CD4-positive, alpha-beta T cell treated with Interleukin-4 for 4 hours (primary cell): Measurements from ENCODE around the gene PCSK4.
"Not testable (repeated sequence)": the region's sequence is repeated elsewhere in the genome, so short reads cannot be mapped to it uniquely, and the experiment has no call there.

ENCODE experiments used
- DNase-seq: peaks from one replicate; pipeline ENCODE4 v3.0.0-alpha.2; 2020

PCSK4 gene

DNA sequence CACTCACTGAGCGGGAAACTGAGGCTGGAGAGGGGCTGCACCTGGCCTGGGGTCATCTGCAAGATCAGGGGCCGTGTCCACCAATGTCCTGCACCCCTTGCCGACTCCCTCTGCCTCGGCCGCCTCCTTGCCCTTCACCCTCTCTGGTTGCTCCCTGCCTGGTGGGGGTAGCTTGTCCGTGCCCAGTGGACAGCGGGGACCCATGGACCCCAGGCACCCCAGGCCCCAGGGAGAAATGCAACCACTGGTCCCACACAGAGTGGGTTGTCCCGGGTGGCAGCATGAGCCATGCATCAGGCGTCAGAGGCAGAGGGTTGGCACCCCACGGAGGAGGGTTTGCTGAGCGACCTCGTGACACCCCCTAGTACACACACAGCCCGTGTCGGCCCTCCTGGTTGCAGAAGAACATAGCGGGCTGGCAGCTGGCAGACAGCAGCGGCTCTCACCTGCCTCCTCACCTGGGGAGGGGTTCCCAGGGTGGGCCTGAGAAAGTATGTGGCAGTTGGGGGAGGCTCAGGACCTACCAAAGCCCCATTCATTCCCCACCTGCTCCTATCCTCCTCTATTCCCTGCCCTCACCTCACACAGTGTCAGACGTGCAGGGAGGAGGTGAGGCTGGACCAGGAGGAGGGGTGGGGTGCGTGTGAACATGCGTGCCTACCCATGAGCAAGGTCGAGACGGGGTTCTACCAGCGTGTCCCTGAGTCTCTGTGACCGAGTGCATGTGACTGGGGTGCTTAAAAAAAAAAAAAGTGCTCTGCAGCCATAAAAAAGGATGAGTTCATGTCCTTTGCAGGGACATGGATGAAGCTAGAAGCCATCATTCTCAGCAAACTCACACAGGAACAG lies 14.0 kb upstream of the PCSK4 start:
- no peak for DNase-seq

DNA sequence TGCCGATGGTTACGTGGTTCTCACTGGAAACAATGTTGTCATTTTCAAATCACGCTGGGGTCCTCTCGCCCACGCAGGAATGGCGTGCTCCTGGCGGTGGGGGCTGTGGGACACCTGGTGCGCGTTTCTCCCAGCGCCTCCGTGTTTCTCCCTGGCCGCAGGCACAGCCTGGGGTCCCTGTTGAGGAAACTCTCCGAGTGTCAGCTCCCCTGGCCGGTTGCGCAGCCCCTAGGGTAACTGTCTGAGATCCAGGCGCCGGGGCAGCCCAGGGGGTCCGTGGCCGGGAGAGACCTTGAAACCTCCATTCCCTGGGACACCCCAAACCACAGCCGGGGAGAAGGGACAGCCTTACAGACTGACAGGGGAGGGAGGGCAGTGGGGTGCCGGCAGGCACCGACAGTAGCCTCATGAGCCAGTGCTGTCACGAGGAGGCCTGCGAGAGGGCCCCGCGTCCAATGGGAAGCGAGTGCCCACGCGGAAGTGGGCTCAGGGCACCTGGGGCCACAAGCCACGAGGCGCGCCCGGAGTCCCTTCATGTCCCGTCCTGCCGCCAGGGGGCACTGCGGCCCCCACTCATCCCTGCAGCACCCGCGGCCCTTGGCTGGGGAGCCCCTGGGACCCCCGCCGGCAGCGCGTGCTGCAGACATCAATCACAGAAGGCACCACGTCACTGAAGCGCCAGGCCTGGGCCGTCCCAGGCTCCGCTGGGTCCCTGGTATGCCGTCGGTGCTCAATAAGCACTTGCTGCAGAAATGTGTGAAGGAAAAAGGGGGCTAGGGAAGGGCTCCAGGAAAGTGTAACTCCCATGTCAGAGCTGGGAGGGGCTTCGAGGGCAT lies 13.2 kb upstream of the PCSK4 start:
- peak; percentile 30 for DNase-seq

DNA sequence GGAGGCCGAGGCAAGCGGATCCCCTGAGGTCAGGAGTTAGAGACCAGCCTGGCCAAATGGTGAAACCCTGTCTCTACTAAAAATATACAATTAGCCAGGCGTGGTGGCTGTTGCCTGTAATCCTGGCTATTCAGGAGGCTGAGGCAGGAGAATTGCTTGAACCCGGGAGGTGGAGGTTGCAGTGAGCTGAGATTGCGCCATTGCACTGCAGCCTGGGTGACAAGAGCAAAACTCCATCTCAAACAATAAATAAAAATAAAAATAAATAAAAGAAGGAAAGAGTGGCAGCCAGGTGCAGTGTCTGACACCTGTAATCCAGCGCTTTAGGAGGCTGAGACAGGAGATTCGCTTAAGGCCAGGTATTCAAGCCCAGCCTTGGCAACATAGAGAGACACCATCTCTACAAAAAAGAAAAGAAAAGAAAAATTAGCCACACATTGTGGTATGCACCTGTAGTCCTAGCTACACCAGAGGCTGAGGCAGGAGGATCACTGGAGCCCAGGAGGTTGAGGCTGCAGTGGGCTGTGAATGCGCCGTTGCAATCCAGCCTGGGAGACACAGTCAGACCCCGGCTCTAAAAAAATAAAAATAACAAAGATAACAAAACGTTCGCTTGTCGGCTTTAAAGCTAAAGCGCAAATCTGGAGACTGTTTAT lies 12.4 kb upstream of the PCSK4 start:
- DNase-seq = no peak

GRCh38 chr19:1501200-1501595 lies 11.0 kb upstream of the PCSK4 start:
- no peak for DNase-seq

- DNase-seq = not testable (repeated sequence)
Observed at GRCh38 chr19:1499231-1499630, 9.1 kb upstream of the PCSK4 start.

- no peak for DNase-seq
Observed at GRCh38 chr19:1497578-1498235, 7.6 kb upstream of the PCSK4 start.

- DNase-seq = no peak
Observed at GRCh38 chr19:1496714-1497577, 6.8 kb upstream of the PCSK4 start.

GRCh38 chr19:1495799-1496713 lies 5.9 kb upstream of the PCSK4 start:
- no peak for DNase-seq

DNA sequence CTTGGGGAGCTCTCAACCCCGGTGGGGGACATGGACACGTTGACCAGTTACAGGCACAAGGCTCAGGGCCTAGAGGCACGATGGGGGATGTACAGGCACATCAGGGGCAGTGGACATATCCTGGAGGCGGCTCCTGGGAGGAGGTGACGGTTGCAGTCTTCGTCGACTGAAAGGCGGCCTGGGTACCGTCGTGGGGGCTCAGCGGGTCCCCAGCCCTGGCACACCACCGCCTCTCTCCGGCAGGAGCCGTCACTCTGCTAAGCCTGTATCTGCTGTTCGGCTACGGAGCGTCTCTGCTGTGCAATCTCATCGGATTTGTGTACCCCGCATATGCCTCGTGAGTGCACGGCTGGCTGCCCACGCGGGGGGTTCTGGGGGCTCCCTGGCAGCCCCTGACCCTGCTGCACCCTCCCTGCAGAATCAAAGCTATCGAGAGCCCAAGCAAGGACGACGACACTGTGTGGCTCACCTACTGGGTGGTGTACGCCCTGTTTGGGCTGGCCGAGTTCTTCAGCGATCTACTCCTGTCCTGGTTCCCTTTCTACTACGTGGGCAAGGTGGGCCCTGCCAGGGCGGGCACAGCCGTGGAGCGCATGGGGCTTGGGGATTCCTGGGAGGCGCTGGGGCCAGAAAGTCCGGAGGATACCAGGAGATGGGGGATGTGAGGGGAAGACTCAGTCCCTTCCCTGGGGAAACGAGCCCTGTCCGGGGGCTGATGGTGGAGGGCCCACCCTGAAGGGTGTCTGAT lies 5.1 kb upstream of the PCSK4 start:
- DNase-seq = no peak

DNA sequence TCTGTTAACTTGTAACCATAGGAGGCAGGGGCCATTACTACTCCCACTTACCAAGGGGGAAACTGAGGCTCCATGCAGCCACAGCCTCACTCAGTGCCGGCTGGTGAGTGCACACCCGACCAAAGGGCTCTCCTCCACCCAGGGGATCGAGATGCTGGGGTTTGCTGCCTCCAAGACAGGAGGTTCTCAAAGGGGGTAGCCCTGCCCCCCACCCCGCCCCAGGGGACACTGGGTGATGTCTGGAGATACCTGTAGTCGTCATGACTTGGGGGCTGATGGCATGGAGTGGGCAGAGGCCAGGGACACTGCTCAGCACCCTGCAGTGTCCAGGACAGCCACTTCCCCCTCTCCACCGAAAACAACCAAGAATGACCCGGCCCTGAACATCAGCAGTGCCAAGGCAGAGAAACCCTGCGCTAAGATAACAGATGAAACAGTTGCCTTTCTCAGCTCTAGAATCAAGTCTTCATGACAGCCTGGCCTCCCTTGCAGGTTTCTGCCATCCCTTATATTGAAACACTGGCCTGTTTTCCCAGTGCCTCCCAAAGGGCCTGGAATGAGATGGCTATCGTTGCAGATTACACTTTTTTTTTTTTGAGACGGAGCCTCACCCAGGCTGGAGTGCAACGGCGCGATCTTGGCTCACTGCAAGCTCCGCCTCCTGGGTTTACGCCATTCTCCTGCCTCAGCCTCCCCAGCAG lies 4.1 kb upstream of the PCSK4 start:
- no peak for DNase-seq

DNA sequence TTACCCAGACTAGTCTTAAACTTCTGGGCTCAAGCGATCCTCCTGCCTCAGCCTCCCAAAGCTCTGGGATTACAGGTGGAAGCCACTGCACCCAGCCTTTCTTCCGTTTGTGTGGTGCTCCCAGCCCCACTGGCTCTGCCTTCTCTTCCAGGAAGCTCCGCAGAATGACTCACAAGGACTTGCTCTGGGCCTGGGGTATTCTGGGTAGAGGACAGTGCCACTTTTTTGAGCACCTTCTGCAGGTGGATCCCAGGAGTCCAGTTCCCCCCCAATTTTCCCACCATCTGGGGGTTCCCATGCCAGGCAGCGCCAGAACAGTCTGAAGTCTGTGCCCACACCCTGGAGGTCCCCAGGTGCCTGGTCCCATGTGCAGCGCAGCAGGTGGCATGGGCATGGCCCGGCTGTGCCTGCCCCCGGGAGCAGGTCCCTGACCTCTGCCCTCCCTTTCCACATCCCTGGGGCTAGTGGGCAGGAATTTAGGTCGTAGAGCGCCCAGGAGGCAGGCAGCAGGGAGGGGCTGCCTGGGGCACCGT lies 2.4 kb upstream of the PCSK4 start:
- no peak for DNase-seq

DNA sequence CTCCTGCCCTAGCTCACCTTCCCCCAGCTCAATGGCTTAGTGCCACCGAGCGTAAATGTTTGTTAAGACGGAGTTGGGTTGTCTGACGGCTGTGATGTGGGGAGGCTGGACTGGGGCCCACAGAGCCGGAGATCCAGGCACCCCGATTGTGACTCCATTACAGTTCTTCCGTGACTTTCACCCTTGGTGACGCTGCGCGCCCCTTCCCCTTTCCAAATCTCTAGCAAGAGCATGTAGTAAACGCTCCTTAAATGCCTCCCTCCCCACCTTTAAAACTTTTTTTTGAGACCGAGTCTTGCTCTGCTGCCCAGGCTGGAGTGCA lies 1.7 kb upstream of the PCSK4 start:
- DNase-seq = no peak

GRCh38 chr19:1491114-1491848 lies 1.1 kb upstream of the PCSK4 start, which contains the start of gene REEP6:
Gene REEP6, plus strand, starts transcription at chr19:1491181. Its CDS starts 89 bp downstream, at chr19:1491270.
- no peak for DNase-seq

- no peak for DNase-seq
Observed at GRCh38 chr19:1489463-1490310, 463 bp downstream of the PCSK4 start.

DNA sequence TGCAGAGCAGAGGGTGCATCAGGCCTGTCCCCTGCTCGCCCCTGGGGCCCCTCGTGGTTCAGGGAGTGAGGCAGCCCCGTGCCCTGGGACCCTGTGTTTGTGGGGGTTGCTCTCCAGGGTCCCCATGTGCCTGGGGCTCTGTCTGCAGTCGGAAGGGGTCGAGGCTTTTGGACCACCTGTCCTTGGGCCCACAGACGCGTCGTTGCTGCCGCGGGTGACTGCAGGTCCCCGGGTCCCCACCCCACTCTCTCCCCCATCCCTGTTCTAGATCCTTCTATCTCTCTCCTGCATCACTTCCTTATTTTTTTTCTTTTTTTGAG lies 1.9 kb downstream of the PCSK4 start:
- no peak for DNase-seq

GRCh38 chr19:1487576-1488281 lies 2.4 kb downstream of the PCSK4 start:
- no peak for DNase-seq
